Tibial artery (tissue), 4 donors: ENCODE measurements around the gene CSNK1E.

ENCODE experiments used
- DNase-seq, 2 donors: peaks; one replicate each; pipeline ENCODE4 v3.0.0-alpha.2; 2019
- H3K27ac ChIP-seq, 2 donors: fragments of 200-600 bp; sonication (generic) in 1 of 2; 1 replicate in 1 of 2; 2 replicates in 1 of 2; pipeline ENCODE4 v1.5.1; 2018 to 2019; ENCODE audit warnings: mild to moderate bottlenecking in 1 of 2
- H3K27me3 ChIP-seq, 2 donors: fragments of 200-600 bp; sonication (generic) in 1 of 2; one replicate each; pipeline versions ENCODE4 v1.5.1 to v1.6.0; 2016 to 2019
- H3K36me3 ChIP-seq, 3 donors: fragments of 200-600 bp; sonication (generic) in 2 of 3; one replicate each; pipeline ENCODE4 v1.5.1; 2016 to 2019; ENCODE audit warnings: mild to moderate bottlenecking in 2 of 3
- H3K4me1 ChIP-seq, 4 donors: fragments of 200-600 bp; sonication (generic) in 2 of 4; 1 replicate in 3 of 4; 2 replicates in 1 of 4; pipeline ENCODE4 v1.5.1; 2016 to 2019
- H3K4me3 ChIP-seq, 2 donors: fragments of 200-600 bp; sonication (generic) in 1 of 2; 1 replicate in 1 of 2; 2 replicates in 1 of 2; pipeline ENCODE4 v1.5.1; 2018 to 2019; ENCODE audit warnings: mild to moderate bottlenecking in 2 of 2
- H3K9me3 ChIP-seq, 3 donors: fragments of 200-600 bp; sonication (generic) in 1 of 3; one replicate each; pipeline ENCODE4 v1.5.1; 2016 to 2019
- intact Hi-C: fragments of 100-400 bp; cut with DNase I; formaldehyde crosslinking; loops from one replicate; pipeline ENCODE4 v1.15.0; 2023; ENCODE audit warnings: low total_unique reads
- TF ChIP-seq, protein P1 (sequence below), 2 experiments: fragments of 200-600 bp in 1 of 2; fragments of 450-650 bp in 1 of 2; IDR thresholded peaks; one replicate each; pipeline ENCODE4 v1.5.1; 2017 to 2019; ENCODE audit warnings: antibody characterized with exemption in 2 of 2, mild to moderate bottlenecking in 1 of 2, moderate library complexity in 1 of 2

CSNK1E gene

DNA sequence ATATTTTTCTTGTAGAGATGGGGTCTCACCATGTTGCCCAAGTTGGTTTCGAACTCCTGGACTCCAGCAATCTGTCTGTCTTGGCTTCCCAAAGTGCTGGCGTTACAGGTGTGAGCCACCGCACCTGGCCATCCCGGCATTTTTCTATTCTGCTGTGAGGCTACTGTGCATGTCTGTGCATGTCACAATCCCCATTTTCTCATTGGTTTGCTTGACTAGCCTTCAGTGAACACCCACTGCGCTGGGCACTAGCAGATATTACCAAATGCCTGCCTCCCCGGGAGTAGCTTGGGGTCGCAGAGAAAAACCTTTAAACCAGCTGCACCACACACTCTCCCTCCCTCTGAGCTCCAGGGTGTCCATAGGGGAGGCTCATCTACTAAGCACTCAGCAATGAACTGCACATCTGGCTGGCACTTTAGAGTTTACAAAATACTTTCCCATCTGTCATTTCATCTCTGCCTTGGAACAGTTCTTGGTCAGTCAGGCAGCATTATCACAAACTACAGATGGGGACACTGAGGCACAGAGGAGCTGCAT lies 4.9 kb downstream of the CSNK1E start:
- Histone ChIP-seq H3K9me3 (no peaks in the 10 kb centered on the region), H3K27ac (peak overlapping the region; percentile 98 to 100), H3K27me3 (no peaks in the 10 kb centered on the region), H3K4me3 (no peak overlapping the region), H3K4me1 (peaks cover 4 to 84% (median 70%) of the 10 kb centered on the region in 4 donors), H3K36me3 (peaks cover 0 to 41% (median 0%) of the 10 kb centered on the region in 3 donors)
- TF ChIP-seq, protein P1, sequence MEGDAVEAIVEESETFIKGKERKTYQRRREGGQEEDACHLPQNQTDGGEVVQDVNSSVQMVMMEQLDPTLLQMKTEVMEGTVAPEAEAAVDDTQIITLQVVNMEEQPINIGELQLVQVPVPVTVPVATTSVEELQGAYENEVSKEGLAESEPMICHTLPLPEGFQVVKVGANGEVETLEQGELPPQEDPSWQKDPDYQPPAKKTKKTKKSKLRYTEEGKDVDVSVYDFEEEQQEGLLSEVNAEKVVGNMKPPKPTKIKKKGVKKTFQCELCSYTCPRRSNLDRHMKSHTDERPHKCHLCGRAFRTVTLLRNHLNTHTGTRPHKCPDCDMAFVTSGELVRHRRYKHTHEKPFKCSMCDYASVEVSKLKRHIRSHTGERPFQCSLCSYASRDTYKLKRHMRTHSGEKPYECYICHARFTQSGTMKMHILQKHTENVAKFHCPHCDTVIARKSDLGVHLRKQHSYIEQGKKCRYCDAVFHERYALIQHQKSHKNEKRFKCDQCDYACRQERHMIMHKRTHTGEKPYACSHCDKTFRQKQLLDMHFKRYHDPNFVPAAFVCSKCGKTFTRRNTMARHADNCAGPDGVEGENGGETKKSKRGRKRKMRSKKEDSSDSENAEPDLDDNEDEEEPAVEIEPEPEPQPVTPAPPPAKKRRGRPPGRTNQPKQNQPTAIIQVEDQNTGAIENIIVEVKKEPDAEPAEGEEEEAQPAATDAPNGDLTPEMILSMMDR (IDR thresholded peaks at IDR 0.05) = no peak
- no peak for DNase-seq
- intact Hi-C loops = loop anchor here (10.0 kb wide), 1 partner anchor 108 kb away; the partner anchor contains the start of gene MAFF

GRCh38 chr22:38311323-38311620 lies 6.0 kb downstream of the CSNK1E start:
- Histone ChIP-seq H3K4me1 (peaks cover 4 to 91% (median 70%) of the 10 kb centered on the region in 4 donors), H3K27ac (peak overlapping the region; percentile 98 to 100), H3K27me3 (no peaks in the 10 kb centered on the region), H3K4me3 (no peak overlapping the region), H3K9me3 (no peaks in the 10 kb centered on the region), H3K36me3 (peaks cover 0 to 44% (median 0%) of the 10 kb centered on the region in 3 donors)
- DNase-seq = no peak
- intact Hi-C loops = loop anchor here (10.0 kb wide), 1 partner anchor 106 kb away; the partner anchor contains the start of gene MAFF
- TF ChIP-seq, protein P1 (IDR thresholded peaks at IDR 0.05) = no peak

DNA sequence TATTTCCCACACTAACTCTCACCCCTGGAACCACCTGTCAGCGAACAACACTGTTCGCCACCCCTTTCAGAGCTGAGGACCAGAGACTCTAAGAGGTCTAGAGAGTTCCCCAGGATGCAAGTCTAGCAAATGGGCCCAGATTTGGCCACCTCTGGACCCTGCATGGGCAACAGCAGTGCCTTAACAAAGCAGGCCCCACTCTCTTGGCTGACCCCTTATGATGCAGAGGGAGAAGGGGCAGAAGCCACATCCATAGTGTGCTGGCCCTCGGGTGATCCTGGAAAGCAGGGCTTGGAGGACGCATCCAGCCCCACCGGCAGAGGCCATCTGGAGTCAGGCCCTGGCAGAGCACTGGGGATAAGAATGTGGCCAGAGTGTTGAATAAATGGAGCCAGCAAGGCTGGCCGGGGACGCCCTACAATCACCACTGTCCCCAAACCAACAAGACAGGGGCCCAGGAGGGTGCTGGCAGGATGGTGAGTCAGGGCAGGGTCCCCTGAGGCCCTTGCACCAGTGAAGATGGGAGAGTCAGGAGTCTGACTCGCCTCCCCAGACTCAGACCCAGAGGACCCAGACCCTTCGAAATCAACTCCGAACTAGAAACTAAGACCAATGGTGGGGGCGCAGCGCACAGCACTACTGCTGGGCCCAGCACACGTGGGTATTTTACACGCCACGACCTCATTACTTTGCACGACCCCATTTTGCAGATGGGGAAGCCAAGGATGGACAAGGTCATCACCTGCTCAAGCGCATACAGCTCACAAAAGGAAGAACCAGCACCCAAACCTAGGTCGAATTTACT lies 6.5 kb downstream of the CSNK1E start:
- no peaks in the 10 kb centered on the region for H3K27me3 ChIP-seq
- DNase-seq = peak in 1 of 2 donors; percentile 80
- intact Hi-C loops = loop anchor here (10.0 kb wide), 1 partner anchor 106 kb away; the partner anchor contains the start of gene MAFF
- peaks cover 0 to 44% (median 0%) of the 10 kb centered on the region in 3 donors for H3K36me3 ChIP-seq
- TF ChIP-seq, protein P1 (IDR thresholded peaks at IDR 0.05) = no peak
- no peaks in the 10 kb centered on the region for H3K9me3 ChIP-seq
- H3K4me1 ChIP-seq = peaks cover 4 to 96% (median 73%) of the 10 kb centered on the region in 4 donors
- peak overlapping the region; percentile 98 to 100 for H3K27ac ChIP-seq
- H3K4me3 ChIP-seq = peak overlapping the region in 1 of 2 donors; percentile 6

- Histone ChIP-seq H3K36me3 (peaks cover 0 to 44% (median 0%) of the 10 kb centered on the region in 3 donors), H3K9me3 (no peaks in the 10 kb centered on the region), H3K4me1 (peaks cover 4 to 96% (median 73%) of the 10 kb centered on the region in 4 donors), H3K4me3 (peak overlapping the region in 1 of 2 donors; percentile 6), H3K27ac (peak overlapping the region; percentile 98 to 100), H3K27me3 (no peaks in the 10 kb centered on the region)
- TF ChIP-seq, protein P1 (IDR thresholded peaks at IDR 0.05) = no peak
- peak in 1 of 2 donors; percentile 89 for DNase-seq
- intact Hi-C loops = loop anchor here (5.0 to 10.0 kb wide), 2 partner anchors 38 to 105 kb away; partner anchors contain the start of genes MAFF and TMEM184B
Measured at GRCh38 chr22:38309614-38310517, 7.4 kb downstream of the CSNK1E start.
